ENCODE results near the gene ST3GAL2.

ST3GAL2 gene

DNA sequence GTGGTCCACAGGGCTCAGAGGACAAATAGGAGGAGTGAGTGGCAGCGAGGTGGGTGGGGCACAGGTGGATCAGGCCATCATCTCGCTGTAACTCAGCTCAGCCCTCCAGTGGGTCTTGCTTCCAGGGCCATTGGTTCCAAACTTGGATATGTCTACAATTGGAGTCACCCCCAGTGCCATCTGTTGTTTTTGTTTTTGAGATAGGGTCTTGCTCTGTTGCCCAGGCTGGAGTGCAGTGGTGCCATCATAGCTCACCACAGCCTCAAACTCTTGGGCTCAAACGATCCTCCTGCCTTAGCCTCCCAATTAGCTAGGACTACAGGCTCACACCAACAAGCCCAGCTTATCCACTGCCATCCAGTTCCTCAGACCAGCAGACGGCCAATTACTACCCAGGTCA, 46.3 kb downstream of the ST3GAL2 start:
- H3K9me3 ChIP-seq (ENCODE audit: insufficient read depth, low read length, severe bottlenecking) = no peaks in the 10 kb centered on the region
- H3K9ac ChIP-seq (ENCODE audit: low read depth, low read length) = no peak overlapping the region
- H3K4me2 ChIP-seq (ENCODE audit: insufficient read depth, low read length) = no peak overlapping the region
- no peak overlapping the region for H2AFZ ChIP-seq (ENCODE audit: low read depth, low read length)
- TF ChIP-seq, protein P1, sequence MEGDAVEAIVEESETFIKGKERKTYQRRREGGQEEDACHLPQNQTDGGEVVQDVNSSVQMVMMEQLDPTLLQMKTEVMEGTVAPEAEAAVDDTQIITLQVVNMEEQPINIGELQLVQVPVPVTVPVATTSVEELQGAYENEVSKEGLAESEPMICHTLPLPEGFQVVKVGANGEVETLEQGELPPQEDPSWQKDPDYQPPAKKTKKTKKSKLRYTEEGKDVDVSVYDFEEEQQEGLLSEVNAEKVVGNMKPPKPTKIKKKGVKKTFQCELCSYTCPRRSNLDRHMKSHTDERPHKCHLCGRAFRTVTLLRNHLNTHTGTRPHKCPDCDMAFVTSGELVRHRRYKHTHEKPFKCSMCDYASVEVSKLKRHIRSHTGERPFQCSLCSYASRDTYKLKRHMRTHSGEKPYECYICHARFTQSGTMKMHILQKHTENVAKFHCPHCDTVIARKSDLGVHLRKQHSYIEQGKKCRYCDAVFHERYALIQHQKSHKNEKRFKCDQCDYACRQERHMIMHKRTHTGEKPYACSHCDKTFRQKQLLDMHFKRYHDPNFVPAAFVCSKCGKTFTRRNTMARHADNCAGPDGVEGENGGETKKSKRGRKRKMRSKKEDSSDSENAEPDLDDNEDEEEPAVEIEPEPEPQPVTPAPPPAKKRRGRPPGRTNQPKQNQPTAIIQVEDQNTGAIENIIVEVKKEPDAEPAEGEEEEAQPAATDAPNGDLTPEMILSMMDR (IDR thresholded peaks at IDR 0.05; ENCODE audit: borderline replicate concordance, extremely low read depth, low read length, poor library complexity, severe bottlenecking) = no peak
- TF ChIP-seq EZH2 (IDR thresholded peaks at IDR 0.05; ENCODE audit: borderline replicate concordance, low read depth, low read length, severe bottlenecking) = no peak
- no peaks in the 10 kb centered on the region for H3K4me1 ChIP-seq (ENCODE audit: insufficient read depth, low read length)
- H4K20me1 ChIP-seq (ENCODE audit: insufficient read depth, low read length) = peaks cover 5% of the 10 kb centered on the region
- no peak overlapping the region for H3K27ac ChIP-seq (ENCODE audit: low read length)
- no peaks in the 10 kb centered on the region for H3K79me2 ChIP-seq (ENCODE audit: insufficient read depth, low read length)
- H3K36me3 ChIP-seq (ENCODE audit: insufficient read depth, low read length) = peaks cover 45% of the 10 kb centered on the region
- DNase-seq (no peak), ATAC-seq (ENCODE audit: insufficient read depth, low read depth) (no peak)
- H3K4me3 ChIP-seq (ENCODE audit: low read depth in 1 of 2, low read length in 2 of 2) = no peak overlapping the region
- H3K27me3 ChIP-seq (ENCODE audit: insufficient read depth, low read length, poor library complexity) = no peaks in the 10 kb centered on the region

DNA sequence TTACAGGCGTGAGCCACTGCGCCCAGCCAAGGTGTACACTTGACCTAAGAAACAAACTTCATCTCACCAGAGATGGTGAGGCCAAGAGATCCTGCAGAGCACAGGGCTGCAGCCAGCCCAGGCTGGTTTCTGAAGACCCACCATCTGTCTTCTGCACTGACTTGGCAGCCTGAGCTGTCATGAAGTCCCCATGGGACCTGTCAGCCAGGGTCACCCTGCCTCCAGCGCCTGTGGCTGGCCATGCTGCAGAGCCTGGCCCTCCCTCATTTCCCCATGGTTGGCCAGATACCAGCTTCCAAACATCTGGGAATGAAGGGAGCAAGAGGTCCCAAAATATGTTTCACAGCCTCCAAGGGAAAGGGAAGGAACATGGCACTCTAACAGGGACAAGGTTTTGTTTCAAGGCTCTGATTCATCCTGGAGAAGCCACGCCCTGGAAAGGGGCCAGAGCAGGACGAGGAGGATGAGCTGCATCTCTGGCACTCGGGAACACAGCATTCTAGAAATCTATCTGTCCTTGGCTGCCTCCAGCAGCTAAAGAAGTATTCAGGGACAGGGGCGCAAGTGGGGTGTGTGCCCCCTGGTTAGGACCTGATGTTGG, 46.9 kb downstream of the ST3GAL2 start:
- Histone ChIP-seq H3K27me3 (ENCODE audit: insufficient read depth, low read length, poor library complexity) (no peaks in the 10 kb centered on the region), H2AFZ (ENCODE audit: low read depth, low read length) (no peak overlapping the region), H3K36me3 (ENCODE audit: insufficient read depth, low read length) (peaks cover 49% of the 10 kb centered on the region), H3K4me3 (ENCODE audit: low read depth in 1 of 2, low read length in 2 of 2) (no peak overlapping the region), H3K27ac (ENCODE audit: low read length) (no peak overlapping the region), H3K4me1 (ENCODE audit: insufficient read depth, low read length) (no peaks in the 10 kb centered on the region), H3K4me2 (ENCODE audit: insufficient read depth, low read length) (no peak overlapping the region), H3K9ac (ENCODE audit: low read depth, low read length) (no peak overlapping the region), H4K20me1 (ENCODE audit: insufficient read depth, low read length) (peaks cover 5% of the 10 kb centered on the region), H3K79me2 (ENCODE audit: insufficient read depth, low read length) (no peaks in the 10 kb centered on the region), H3K9me3 (ENCODE audit: insufficient read depth, low read length, severe bottlenecking) (no peaks in the 10 kb centered on the region)
- DNase-seq = no peak
- ATAC-seq (ENCODE audit: insufficient read depth, low read depth) = no peak
- TF ChIP-seq, protein P1 (IDR thresholded peaks at IDR 0.05; ENCODE audit: borderline replicate concordance, extremely low read depth, low read length, poor library complexity, severe bottlenecking) = no peak
- TF ChIP-seq EZH2 (IDR thresholded peaks at IDR 0.05; ENCODE audit: borderline replicate concordance, low read depth, low read length, severe bottlenecking) = no peak

DNA sequence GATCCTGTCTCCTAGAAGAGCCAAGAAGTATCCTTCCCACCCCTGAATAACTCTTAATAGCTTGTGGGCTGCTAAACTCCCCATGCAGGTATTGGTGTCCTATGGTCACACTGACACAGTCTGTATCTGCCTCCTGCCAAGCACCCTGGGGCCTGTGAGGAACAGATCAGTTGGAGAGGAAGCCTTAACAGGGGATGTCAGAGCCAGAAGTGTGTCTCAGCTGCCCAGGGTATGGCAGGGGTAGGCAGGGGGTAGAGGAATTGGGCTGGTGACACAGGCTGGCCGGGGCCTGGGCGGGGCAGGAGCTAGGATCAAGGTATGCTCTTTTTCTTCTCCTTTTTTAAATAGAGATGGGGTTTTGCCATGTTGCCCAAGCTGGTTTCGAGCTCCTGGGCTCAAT, 47.5 kb downstream of the ST3GAL2 start:
- Histone ChIP-seq H3K4me3 (ENCODE audit: low read depth in 1 of 2, low read length in 2 of 2) (no peak overlapping the region), H3K4me2 (ENCODE audit: insufficient read depth, low read length) (no peak overlapping the region), H2AFZ (ENCODE audit: low read depth, low read length) (no peak overlapping the region), H3K36me3 (ENCODE audit: insufficient read depth, low read length) (peaks cover 48% of the 10 kb centered on the region), H3K27ac (ENCODE audit: low read length) (no peak overlapping the region), H3K4me1 (ENCODE audit: insufficient read depth, low read length) (no peaks in the 10 kb centered on the region), H3K9ac (ENCODE audit: low read depth, low read length) (no peak overlapping the region), H3K27me3 (ENCODE audit: insufficient read depth, low read length, poor library complexity) (no peaks in the 10 kb centered on the region), H3K9me3 (ENCODE audit: insufficient read depth, low read length, severe bottlenecking) (no peaks in the 10 kb centered on the region), H3K79me2 (ENCODE audit: insufficient read depth, low read length) (no peaks in the 10 kb centered on the region), H4K20me1 (ENCODE audit: insufficient read depth, low read length) (peaks cover 5% of the 10 kb centered on the region)
- DNase-seq = no peak
- ATAC-seq (ENCODE audit: insufficient read depth, low read depth) = no peak
- TF ChIP-seq, protein P1 (IDR thresholded peaks at IDR 0.05; ENCODE audit: borderline replicate concordance, extremely low read depth, low read length, poor library complexity, severe bottlenecking) = no peak
- TF ChIP-seq EZH2 (IDR thresholded peaks at IDR 0.05; ENCODE audit: borderline replicate concordance, low read depth, low read length, severe bottlenecking) = no peak

Data from DND-41 (cell line).